H1 (cell line): ENCODE measurements around the gene MEGF11. TPM values are rescaled to one million over a fixed set of nuclear protein-coding genes. Genes with fewer than 3 reads are reported as not detected.
A peak's percentile ranks its signal among the peaks of the same experiment; 100 is the strongest.

Experiments
- CTCF ChIA-PET: fragments of 300-600 bp; sonication (Branson Sonifier 250); formaldehyde crosslinking; loops from one replicate; lab custom pipeline; 2021; ENCODE audit not compliant: partially characterized antibody; lab: Charles Lee
- POLR2A ChIA-PET: fragments of 300-600 bp; sonication (Branson Sonifier 250); formaldehyde crosslinking; loops from one replicate; lab custom pipeline; 2021; ENCODE audit warnings: inconsistent platforms; ENCODE audit not compliant: partially characterized antibody; lab: Charles Lee
- DNase-seq, 2 experiments: peaks; one replicate each; pipeline versions ENCODE4 v3.0.0 to v3.0.0-alpha.2; 2010 to 2022; ENCODE audit warnings: low spot score in 2 of 2, low read depth in 1 of 2, mixed read lengths in 1 of 2
- FAIRE-seq: peaks from 2 replicates; lab custom pipeline; 2011; peaks lifted over from hg19 to GRCh38; lab: Jason Lieb, UNC
- H2AFZ ChIP-seq: 2 replicates; pipeline ENCODE4 v1.8.1; 2012; ENCODE audit warnings: low read length, inconsistent platforms
- H2AK5ac ChIP-seq: 2 replicates; pipeline ENCODE4 v1.6.1; 2013; ENCODE audit warnings: low read depth, low read length
- H2BK120ac ChIP-seq: replicated peaks from 2 replicates; pipeline ENCODE3; 2013; ENCODE audit warnings: low read depth, low read length, inconsistent platforms
- H2BK12ac ChIP-seq: 2 replicates; pipeline ENCODE4 v1.6.1; 2013; ENCODE audit warnings: low read depth, low read length
- H2BK15ac ChIP-seq: 2 replicates; pipeline ENCODE4 v1.6.1; 2013; ENCODE audit warnings: low read length
- H2BK20ac ChIP-seq: 2 replicates; pipeline ENCODE4 v1.6.1; 2013; ENCODE audit warnings: low read length
- H2BK5ac ChIP-seq: 2 replicates; pipeline ENCODE4 v1.6.1; 2013; ENCODE audit warnings: low read depth, low read length
- H3K14ac ChIP-seq: 2 replicates; pipeline ENCODE4 v1.6.1; 2013; ENCODE audit warnings: inconsistent platforms; ENCODE audit not compliant: insufficient read length
- H3K18ac ChIP-seq: 2 replicates; pipeline ENCODE4 v1.6.1; 2013; ENCODE audit warnings: low read length; ENCODE audit errors: extremely low read depth
- H3K23ac ChIP-seq: 2 replicates; pipeline ENCODE4 v1.6.1; 2013; ENCODE audit warnings: inconsistent platforms; ENCODE audit not compliant: insufficient read length
- H3K23me2 ChIP-seq: 2 replicates; pipeline ENCODE4 v1.6.1; 2013; ENCODE audit warnings: low read depth, low read length
- H3K27ac ChIP-seq: 2 replicates; pipeline ENCODE4 v1.6.1; 2011; ENCODE audit warnings: low read depth, low read length, inconsistent platforms
- H3K27me3 ChIP-seq, 4 experiments: replicated peaks in 1 of 4; 1 replicate in 1 of 4; 2 replicates in 3 of 4; pipeline versions ENCODE4 v1.6.1 to v1.8.1; 2011 to 2013; ENCODE audit warnings: low read length in 3 of 4, mild to moderate bottlenecking in 3 of 4, inconsistent platforms in 2 of 4, mixed read lengths in 2 of 4, moderate library complexity in 1 of 4; ENCODE audit not compliant: control insufficient read depth in 3 of 4, insufficient read depth in 3 of 4; ENCODE audit errors: extremely low read depth in 1 of 4
- H3K36me3 ChIP-seq, 4 experiments: 2 replicates each; pipeline versions ENCODE4 v1.6.1 to v1.8.1; 2011 to 2013; ENCODE audit warnings: mild to moderate bottlenecking in 4 of 4, low read length in 3 of 4, moderate library complexity in 2 of 4, control low read depth in 1 of 4, inconsistent platforms in 1 of 4; ENCODE audit not compliant: insufficient read depth in 4 of 4, control insufficient read depth in 2 of 4
- H3K4ac ChIP-seq: replicated peaks from 2 replicates; pipeline ENCODE3; 2013; ENCODE audit warnings: low read length, low read depth, mixed read lengths, inconsistent platforms; ENCODE audit not compliant: insufficient read length
- H3K4me1 ChIP-seq, 4 experiments: replicated peaks in 1 of 4; 1 replicate in 1 of 4; 2 replicates in 3 of 4; pipeline versions ENCODE4 v1.6.1 to v1.8.1; 2011 to 2013; ENCODE audit warnings: low read length in 3 of 4, inconsistent platforms in 2 of 4, mixed read lengths in 1 of 4; ENCODE audit not compliant: insufficient read depth in 4 of 4, control insufficient read depth in 3 of 4
- H3K4me2 ChIP-seq, 2 experiments: 2 replicates each; pipeline versions ENCODE4 v1.6.1 to v1.8.1; 2011 to 2013; ENCODE audit warnings: low read depth in 2 of 2, low read length in 2 of 2, control low read depth in 1 of 2, inconsistent platforms in 1 of 2, mild to moderate bottlenecking in 1 of 2; ENCODE audit not compliant: insufficient read depth in 1 of 2
- H3K4me3 ChIP-seq, 4 experiments: fragments of 200-600, 300-600 bp in 1 of 4; sonication (generic), shearing (Covaris generic), sonication (Bioruptor Twin) in 1 of 4; 2 replicates each; pipeline versions ENCODE4 v1.5.1 to v1.8.1; 2011 to 2016; ENCODE audit warnings: low read length in 4 of 4, low read depth in 3 of 4, control low read depth in 2 of 4, inconsistent platforms in 2 of 4, mild to moderate bottlenecking in 2 of 4, mixed read lengths in 1 of 4, moderate library complexity in 1 of 4; ENCODE audit not compliant: insufficient read depth in 2 of 4; ENCODE audit errors: extremely low read depth in 1 of 4
- H3K56ac ChIP-seq: replicated peaks from 2 replicates; pipeline ENCODE3; 2013; ENCODE audit warnings: low read depth, mild to moderate bottlenecking, mixed read lengths, low read length, inconsistent platforms; ENCODE audit not compliant: insufficient read length
- H3K79me1 ChIP-seq: 2 replicates; pipeline ENCODE4 v1.6.1; 2013; ENCODE audit warnings: low read depth, low read length, control low read depth
- H3K79me2 ChIP-seq, 2 experiments: 2 replicates each; pipeline versions ENCODE4 v1.6.1 to v1.8.1; 2012 to 2013; ENCODE audit warnings: low read length in 2 of 2, mild to moderate bottlenecking in 2 of 2, inconsistent platforms in 1 of 2; ENCODE audit not compliant: insufficient read depth in 2 of 2, control insufficient read depth in 1 of 2
- H3K9ac ChIP-seq, 4 experiments: replicated peaks in 1 of 4; 1 replicate in 1 of 4; 2 replicates in 3 of 4; pipeline versions ENCODE4 v1.6.1 to v1.8.1; 2011 to 2013; ENCODE audit warnings: low read depth in 3 of 4, low read length in 3 of 4, control low read depth in 2 of 4, mild to moderate bottlenecking in 2 of 4, moderate library complexity in 2 of 4, inconsistent platforms in 1 of 4; ENCODE audit errors: extremely low read depth in 1 of 4
- H3K9me3 ChIP-seq, 2 experiments: 2 replicates each; pipeline versions ENCODE4 v1.6.1 to v1.8.1; 2012 to 2013; ENCODE audit warnings: mild to moderate bottlenecking in 2 of 2, moderate library complexity in 2 of 2, control low read depth in 1 of 2, inconsistent platforms in 1 of 2, low read depth in 1 of 2, low read length in 1 of 2, mixed read lengths in 1 of 2; ENCODE audit not compliant: insufficient read depth in 2 of 2
- H4K20me1 ChIP-seq, 2 experiments: replicated peaks in 1 of 2; 2 replicates each; pipeline versions ENCODE3 to v1.8.1; 2011 to 2013; ENCODE audit warnings: inconsistent platforms in 2 of 2, low read length in 2 of 2, mild to moderate bottlenecking in 1 of 2; ENCODE audit not compliant: insufficient read depth in 2 of 2, control insufficient read depth in 1 of 2
- H4K5ac ChIP-seq: 2 replicates; pipeline ENCODE4 v1.6.1; 2013; ENCODE audit warnings: low read length, low read depth, mixed read lengths, inconsistent platforms; ENCODE audit not compliant: insufficient read length
- H4K8ac ChIP-seq: 2 replicates; pipeline ENCODE4 v1.8.0; 2013; ENCODE audit warnings: mild to moderate bottlenecking, moderate library complexity, low read length, inconsistent platforms; ENCODE audit not compliant: insufficient read depth; ENCODE audit errors: extremely low read depth
- H4K91ac ChIP-seq: replicated peaks from 2 replicates; pipeline ENCODE3; 2013; ENCODE audit warnings: low read length, mixed read lengths, inconsistent platforms; ENCODE audit not compliant: insufficient read length
- BCL11A ChIP-seq, 2 experiments: IDR thresholded peaks; one replicate each; pipeline ENCODE4 v1.6.1; 2011; ENCODE audit warnings: low read depth in 2 of 2, low read length in 2 of 2, mild to moderate bottlenecking in 2 of 2
- GABPA ChIP-seq: IDR thresholded peaks from 2 replicates; pipeline ENCODE4 v1.6.1; 2011; ENCODE audit warnings: mild to moderate bottlenecking, low read length, moderate library complexity, borderline replicate concordance; ENCODE audit not compliant: insufficient read depth
- KDM4A ChIP-seq: IDR thresholded peaks from one replicate; pipeline ENCODE4 v1.7.1; 2012; ENCODE audit warnings: low read depth, mild to moderate bottlenecking, moderate library complexity, low read length, inconsistent platforms; ENCODE audit not compliant: severe bottlenecking
- NRF1 ChIP-seq: IDR thresholded peaks from 2 replicates; pipeline ENCODE4 v1.6.1; 2011; ENCODE audit warnings: mild to moderate bottlenecking, low read depth, low read length, improper control_type of control experiment
- POU5F1 ChIP-seq: IDR thresholded peaks from 2 replicates; pipeline ENCODE4 v1.6.1; 2011; ENCODE audit warnings: low read depth, mild to moderate bottlenecking, low read length, moderate library complexity
- RAD21 ChIP-seq, 2 experiments: IDR thresholded peaks in 1 of 2; conservative IDR thresholded peaks in 1 of 2; 2 replicates each; pipeline ENCODE4 v1.6.1; 2011; ENCODE audit warnings: low read depth in 2 of 2, low read length in 2 of 2, improper control_type of control experiment in 1 of 2, inconsistent platforms in 1 of 2, mild to moderate bottlenecking in 1 of 2, moderate library complexity in 1 of 2
- RFX5 ChIP-seq: IDR thresholded peaks from 2 replicates; pipeline ENCODE4 v1.6.1; 2011; ENCODE audit warnings: low read depth, low read length, improper control_type of control experiment, borderline replicate concordance
- SIRT6 ChIP-seq: IDR thresholded peaks from one replicate; pipeline ENCODE4 v1.7.1; 2012; ENCODE audit warnings: low read length, inconsistent platforms
- SP4 ChIP-seq: IDR thresholded peaks from 2 replicates; pipeline ENCODE4 v1.6.1; 2012; ENCODE audit warnings: low read length, inconsistent platforms
- TAF7 ChIP-seq: optimal IDR thresholded peaks from 2 replicates; pipeline ENCODE3; 2011; ENCODE audit warnings: low read depth, mild to moderate bottlenecking, inconsistent platforms, low read length, moderate library complexity, borderline replicate concordance
- TBP ChIP-seq: IDR thresholded peaks from 2 replicates; pipeline ENCODE4 v1.6.1; 2011; ENCODE audit warnings: low read depth, low read length, improper control_type of control experiment
- TCF12 ChIP-seq: IDR thresholded peaks from 2 replicates; pipeline ENCODE4 v1.6.1; 2011; ENCODE audit warnings: low read depth, mild to moderate bottlenecking, low read length
- TEAD4 ChIP-seq: IDR thresholded peaks from 2 replicates; pipeline ENCODE4 v1.6.1; 2012; ENCODE audit warnings: low read depth, low read length, inconsistent platforms, mixed read lengths
- YY1 ChIP-seq: IDR thresholded peaks from 2 replicates; pipeline ENCODE4 v1.6.1; 2011; ENCODE audit warnings: low read depth, mild to moderate bottlenecking, low read length
- ZNF274 ChIP-seq: IDR thresholded peaks from 2 replicates; pipeline ENCODE4 v1.7.0; 2012; ENCODE audit warnings: low read length, borderline replicate concordance; ENCODE audit errors: extremely low read depth
- WGBS, 2 experiments: shearing (Covaris generic) in 1 of 2; methylation state at CpG; one replicate each; pipeline versions ENCODE4 v1.1.6 to v1.1.7; 2013 to 2015; ENCODE audit warnings: low lambda C conversion rate in 2 of 2, mixed read lengths in 2 of 2, inconsistent platforms in 1 of 2, low coverage in 1 of 2, missing lambda C conversion rate in 1 of 2; ENCODE audit not compliant: insufficient replicate concordance in 2 of 2, insufficient coverage in 1 of 2, insufficient read length in 1 of 2; ENCODE audit errors: extremely low coverage in 1 of 2, missing lambda C conversion rate in 1 of 2; 5-methylcytosine and 5-hydroxymethylcytosine counted together
- polyA plus RNA-seq, 7 experiments: library from polyadenylated mRNA; depleted of rRNA in 3 of 7; stranded (reverse) in 5 of 7; unstranded in 2 of 7; fragments of >200 nt in 5 of 7; fragments of 200-250 nt in 2 of 7; gene quantifications; 1 replicate in 5 of 7; 2 replicates in 1 of 7; 4 replicates in 1 of 7; pipeline versions ENCODE4 v1.2.1 to v1.2.3, GENCODE V29; 2011 to 2013; ENCODE audit warnings: missing spikeins in 2 of 7, mixed read lengths in 2 of 7
- total RNA-seq: library from RNA; stranded (reverse); fragmentation: NEBNext Ultra II Directional; extraction: Animal tissue kit (Norgen Biotek cat#: 25700); gene quantifications from 2 replicates; pipeline ENCODE4 v1.2.1, GENCODE V29; 2021

Gene MEGF11
- total and polyA plus RNA-seq, 2 of the 8 experiments (the other 6 are each of a cell fraction or from before 2014, with no cell fraction given) = 4.4 to 4.8 TPM

DNA sequence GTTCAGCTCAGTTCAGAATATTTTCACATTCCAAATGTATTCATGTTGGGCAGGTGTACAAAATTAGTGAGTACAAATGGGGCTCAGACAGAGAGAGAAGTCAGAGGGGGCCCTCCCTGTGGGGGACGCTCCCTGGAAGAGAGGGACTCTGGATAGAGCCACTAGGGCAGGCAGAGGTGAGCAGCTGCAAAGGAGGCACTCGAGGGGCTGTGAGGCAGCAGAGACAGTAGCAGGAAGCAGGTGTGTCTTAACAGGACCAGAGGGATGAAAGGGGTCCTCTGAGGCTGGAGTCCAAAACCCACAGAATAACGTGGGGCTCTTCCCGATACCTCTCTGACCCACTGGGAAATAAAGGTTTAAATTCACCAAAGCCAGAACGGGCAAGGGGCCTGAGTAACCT, 127.1 kb downstream of the MEGF11 start:
- 83% methylated on average over 5 of the region's 5 CpGs; no CpG with 5 or more reads in 1 of the 2 experiments for WGBS, 2 experiments
- Histone ChIP-seq H4K8ac (no peak overlapping the region), H3K4me3 (no peak overlapping the region), H3K4ac (no peak overlapping the region), H3K79me2 (no peaks in the 10 kb centered on the region), H3K4me2 (no peak overlapping the region), H4K91ac (no peak overlapping the region), H3K4me1 (peaks cover 0 to 7% (median 4%) of the 10 kb centered on the region in 4 experiments; a peak in 5 of 7 replicates), H3K79me1 (no peaks in the 10 kb centered on the region), H3K9ac (no peak overlapping the region; a peak in 1 of 7 replicates), H2BK5ac (no peak overlapping the region), H3K36me3 (no peaks in the 10 kb centered on the region), H2BK20ac (no peak overlapping the region), H3K9me3 (no peaks in the 10 kb centered on the region), H3K56ac (no peak overlapping the region), H2BK15ac (0 out of 2 replicates have a peak overlapping the region, but pooled peaks have one; percentile 12), H2BK12ac (no peak overlapping the region), H2BK120ac (no peak overlapping the region), H3K18ac (no peak overlapping the region), H3K23ac (no peak overlapping the region), H3K14ac (no peak overlapping the region), H3K27me3 (peaks cover 0 to 5% (median 0%) of the 10 kb centered on the region in 4 experiments; a peak in 2 of 7 replicates), H4K5ac (no peak overlapping the region), H3K23me2 (no peaks in the 10 kb centered on the region), H2AK5ac (no peak overlapping the region), H2AFZ (no peak overlapping the region), H4K20me1 (peaks cover 0 to 1% of the 10 kb centered on the region in 2 experiments), H3K27ac (no peak overlapping the region)
- no peak for FAIRE-seq
- TF ChIP-seq TAF7 (no peak), ZNF274 (no peak), TCF12 (no peak), SIRT6 (no peak), RFX5 (no peak), NRF1 (no peak), GABPA (no peak), BCL11A (IDR thresholded peaks at IDR 0.05; ENCODE audit: low read depth in 2 of 2, low read length in 2 of 2) (no peak), TEAD4 (no peak), POU5F1 (no peak), SP4 (no peak), TBP (no peak), KDM4A (no peak), RAD21 (IDR thresholded peaks at IDR 0.05 in 1 of 2, conservative IDR thresholded peaks at IDR 0.05 in 1 of 2; ENCODE audit: low read depth in 2 of 2, low read length in 2 of 2) (no peak), YY1 (no peak)
- ChIA-PET CTCF (interaction anchor here (0.9 to 1.7 kb wide), 4 partner anchors 12 to 145 kb away, joined by 3 to 5 read pairs (median 4); no protein-coding TSS in a partner anchor), POLR2A (interaction anchor here (1.0 kb wide), 1 partner anchor 12 kb away, joined by 4 read pairs; no protein-coding TSS in a partner anchor)
- no peak for DNase-seq
